NCI-H69 (cell line): Measurements from ENCODE around the gene ALKBH6.

Source experiments
- DNase-seq: peaks from one replicate; lab custom pipeline; 2025; lab: John Stamatoyannopoulos, UW

ALKBH6 gene

DNA sequence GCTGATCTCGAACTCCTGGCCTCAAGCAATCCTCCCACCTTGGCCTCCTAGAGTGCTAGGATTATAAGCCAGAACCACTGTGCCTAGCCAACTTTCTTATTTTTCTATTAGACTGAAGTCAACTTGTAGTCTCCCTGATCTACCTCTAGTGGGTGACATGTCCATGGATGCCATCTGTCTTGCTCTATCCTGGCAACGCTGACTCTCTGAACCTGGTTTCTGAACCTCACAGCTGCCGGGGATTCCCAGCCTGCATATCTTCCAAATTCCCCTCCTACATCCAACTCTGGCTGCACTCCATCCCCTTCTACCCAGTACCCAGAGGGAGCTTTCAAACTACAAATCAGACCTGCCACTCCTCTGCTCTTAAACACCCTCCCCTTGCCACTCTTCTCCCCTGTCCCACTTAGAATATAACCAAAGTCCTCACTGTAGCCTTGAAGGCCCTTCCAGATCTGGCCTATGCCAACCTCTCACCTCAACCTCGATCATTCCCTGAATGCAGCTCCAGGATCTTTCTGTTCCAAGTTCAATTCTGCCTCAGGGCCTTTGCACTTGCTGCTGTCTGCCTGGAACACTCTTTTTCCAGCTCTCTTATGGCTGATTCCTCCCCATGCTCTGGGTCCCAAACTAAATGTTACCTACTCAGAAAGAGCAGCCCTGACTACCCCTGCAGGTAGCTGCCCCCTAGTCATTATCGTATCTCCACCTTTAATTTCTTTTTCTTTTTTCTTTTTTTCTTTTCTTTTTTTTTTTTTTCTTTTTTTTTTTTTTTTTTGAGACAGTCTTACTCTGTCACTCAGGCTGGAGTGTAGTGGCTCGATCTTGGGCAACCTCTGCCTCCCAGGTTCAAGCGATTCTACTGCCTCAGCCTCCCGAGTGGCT is 16.5 kb upstream of the ALKBH6 start:
- peak; percentile 12 for DNase-seq

- no peak for DNase-seq
Observed at GRCh38 chr19:36028313-36029041, 14.5 kb upstream of the ALKBH6 start.

GRCh38 chr19:36027696-36028095 is 13.7 kb upstream of the ALKBH6 start:
- DNase-seq: no peak

DNA sequence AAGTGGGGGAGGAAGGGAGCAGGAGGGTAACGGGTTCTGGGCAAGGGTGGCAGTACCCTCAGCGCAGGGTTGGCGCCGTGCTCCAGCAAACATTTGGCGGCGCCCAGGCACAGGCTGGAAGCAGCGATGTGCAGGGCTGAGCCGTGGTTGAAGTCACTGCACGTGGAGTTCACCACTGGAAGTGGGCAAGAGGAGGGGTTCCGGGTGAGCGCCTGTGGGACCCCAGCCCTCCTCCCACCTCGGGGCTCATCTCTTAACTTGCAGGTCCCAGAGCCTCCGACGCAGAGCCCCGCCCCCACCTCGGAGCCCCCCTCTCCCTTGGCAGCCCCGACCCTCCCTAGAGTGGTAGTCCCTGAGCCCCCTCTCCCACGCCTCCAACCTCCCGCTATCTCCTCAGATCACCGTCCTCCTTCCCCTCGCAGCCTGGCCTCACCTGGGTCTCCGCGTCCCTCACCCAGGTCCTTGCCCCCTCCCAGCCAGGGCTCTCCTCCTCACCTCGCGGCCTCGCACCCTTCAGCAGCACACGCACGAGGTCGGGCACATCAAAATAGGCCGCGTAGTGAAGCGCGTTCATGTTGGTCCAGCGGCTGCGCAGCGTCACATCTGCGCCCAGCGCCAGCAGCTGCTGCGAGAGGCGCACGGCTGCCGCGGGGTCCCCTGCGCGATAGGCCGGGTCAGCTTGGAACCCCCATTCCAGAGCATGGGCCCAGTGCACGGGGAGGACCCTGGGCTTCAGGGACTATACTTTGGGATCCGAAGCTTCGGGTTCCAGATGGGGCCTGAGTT is 12.3 kb upstream of the ALKBH6 start:
- DNase-seq: no peak

DNA sequence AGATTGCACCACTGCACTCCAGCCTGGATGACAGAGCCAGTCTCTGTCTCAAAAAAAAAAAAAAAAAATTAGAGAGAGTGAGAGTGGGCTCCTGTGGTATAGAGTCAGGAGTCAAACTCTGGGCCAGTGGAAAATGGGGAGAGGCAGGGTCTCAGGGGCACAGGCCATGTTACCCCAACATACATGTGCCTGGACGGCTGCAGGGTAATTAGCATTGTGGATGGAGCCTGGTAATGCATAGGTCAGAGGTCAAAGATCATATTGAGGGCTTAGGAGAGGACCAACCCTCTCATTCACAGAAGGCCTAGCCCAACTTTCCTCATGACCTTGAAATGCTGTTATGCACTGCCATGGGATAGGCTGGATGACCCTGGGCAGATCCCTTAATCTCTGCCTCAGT is 11.5 kb upstream of the ALKBH6 start:
- no peak for DNase-seq

DNA sequence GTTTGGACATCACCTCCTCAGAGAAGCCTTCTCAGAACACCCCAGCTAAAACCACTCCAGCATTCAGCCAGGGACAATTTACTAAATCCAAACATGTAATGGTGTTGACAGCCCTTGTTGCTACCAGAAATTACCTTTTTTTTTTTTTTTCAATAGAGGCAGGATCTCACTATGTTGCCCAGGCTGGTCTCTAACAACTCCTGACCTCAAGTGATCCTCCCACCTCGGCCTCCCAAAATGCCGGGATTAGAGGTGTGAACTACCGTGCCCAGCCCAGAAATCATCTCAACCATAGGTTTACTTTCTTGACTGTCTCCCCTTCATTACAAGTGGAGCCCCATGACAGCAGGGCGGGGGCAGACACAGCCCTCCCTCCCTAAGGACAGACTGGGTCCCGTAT is 9.4 kb upstream of the ALKBH6 start:
- DNase-seq: no peak

GRCh38 chr19:36019061-36019670 is 5.2 kb upstream of the ALKBH6 start:
- no peak for DNase-seq

DNA sequence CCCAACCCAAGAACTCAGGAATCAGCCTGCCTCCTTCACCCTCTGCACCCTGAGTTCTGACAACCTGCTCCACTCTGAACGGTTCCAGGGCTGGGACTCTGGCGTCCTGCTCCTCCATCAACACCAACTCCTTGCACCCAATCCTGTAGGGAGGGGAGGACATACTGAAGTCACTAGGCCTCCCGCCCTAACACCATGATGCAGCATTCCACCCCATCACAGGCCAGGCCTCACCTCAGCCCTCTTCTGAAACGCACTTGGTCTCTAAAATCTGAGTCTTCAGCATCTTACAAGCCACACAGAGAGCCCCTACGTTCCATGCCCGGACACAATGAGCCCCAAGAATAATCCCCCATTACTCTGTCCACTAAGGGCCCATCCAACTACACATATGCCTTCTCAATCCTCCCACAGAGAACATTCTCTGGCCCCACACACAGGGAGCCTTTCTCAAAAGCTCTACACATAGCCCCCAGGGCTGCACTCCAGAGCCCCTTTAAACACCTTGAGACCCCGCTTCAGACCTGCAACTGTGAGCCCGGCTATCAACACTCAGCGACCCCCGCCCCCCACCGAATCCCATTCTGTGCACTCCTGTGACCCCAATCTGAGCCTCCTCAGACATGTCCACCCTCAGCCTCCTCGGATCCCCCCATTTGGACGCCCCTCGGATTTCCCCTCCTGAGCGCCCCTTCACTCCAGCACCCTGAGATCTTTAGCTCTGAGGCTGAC is 567 bp downstream of the ALKBH6 start:
- DNase-seq: no peak

DNA sequence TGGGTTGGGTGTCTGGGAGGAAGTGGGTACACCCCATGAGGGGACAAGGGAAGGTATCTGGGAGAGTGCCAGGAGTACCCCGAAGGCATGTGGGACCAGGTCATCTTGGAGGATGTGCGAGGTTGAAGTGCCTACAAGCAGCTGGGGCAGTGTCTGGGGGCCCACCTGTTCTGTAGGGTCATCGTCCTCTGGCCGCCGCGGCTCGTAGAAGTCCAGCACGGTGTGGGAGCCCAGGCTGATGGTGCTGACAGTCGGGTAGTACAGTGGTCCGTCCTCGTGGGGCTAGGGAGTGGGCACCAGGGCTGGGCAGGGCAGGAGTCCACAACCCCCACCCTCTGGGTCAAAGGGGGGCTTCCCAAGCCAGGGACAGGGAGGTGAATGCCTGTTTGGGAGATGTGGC is 3.6 kb downstream of the ALKBH6 start:
- no peak for DNase-seq

GRCh38 chr19:36009633-36010379 is 4.2 kb downstream of the ALKBH6 start:
- DNase-seq: no peak

GRCh38 chr19:36009220-36009619 is 4.8 kb downstream of the ALKBH6 start:
- DNase-seq: peak; percentile 83

DNA sequence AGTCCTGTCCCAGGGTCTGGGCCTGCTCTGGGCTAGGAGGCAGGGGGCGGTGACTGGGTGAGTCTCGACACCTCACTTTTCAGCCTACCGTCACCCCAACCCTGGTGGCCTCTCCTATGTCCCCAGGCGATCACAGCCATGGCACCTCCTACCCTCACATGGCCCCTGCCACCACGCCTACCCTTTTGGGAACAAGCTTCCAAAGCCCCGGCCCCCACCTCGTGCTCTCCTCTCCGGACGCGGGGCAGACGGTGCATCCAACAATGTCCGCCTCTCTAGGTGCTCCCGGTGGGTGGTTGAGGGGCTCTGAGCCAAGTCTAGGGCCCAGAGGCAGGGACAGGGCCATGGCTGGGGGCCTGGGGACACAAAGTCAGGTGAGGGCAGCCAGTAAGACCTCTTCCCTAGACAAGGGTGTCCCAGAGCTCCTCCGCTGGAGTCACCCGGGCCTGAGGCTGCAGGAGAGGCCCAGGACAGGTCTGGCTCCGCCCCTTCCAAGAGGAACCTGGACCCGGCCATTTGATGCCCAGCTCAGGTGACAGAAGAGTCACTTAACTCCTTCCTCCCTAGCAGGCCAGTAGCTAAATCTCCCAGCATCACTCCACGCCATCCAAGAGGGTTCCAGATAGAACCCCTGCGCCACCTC is 5.6 kb downstream of the ALKBH6 start, which contains the start of gene SYNE4:
TSS of gene SYNE4 (minus strand) at position 478 of the 643 bp plus-strand sequence. CDS start at position 346, 132 bp downstream.
- no peak for DNase-seq

DNA sequence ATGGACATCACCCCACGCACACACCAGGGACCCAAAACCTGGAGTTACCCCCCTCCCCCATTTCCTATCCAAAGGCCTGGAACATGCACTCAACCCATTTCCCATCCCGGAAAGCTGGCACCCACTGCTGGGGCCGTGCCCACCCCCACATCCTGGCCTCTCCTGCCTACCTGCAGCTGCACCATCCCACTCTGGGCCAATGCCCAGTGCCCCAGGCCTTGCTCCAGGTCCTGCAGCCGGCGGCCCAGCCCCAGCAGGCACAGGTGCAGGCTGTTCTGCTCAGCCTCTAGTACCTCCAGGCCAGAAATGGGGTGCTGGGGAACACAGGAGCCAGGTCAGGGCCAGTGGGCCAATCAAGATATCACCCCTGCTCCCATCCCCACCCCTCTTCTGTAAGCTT is 7.1 kb downstream of the ALKBH6 start:
- no peak for DNase-seq

DNA sequence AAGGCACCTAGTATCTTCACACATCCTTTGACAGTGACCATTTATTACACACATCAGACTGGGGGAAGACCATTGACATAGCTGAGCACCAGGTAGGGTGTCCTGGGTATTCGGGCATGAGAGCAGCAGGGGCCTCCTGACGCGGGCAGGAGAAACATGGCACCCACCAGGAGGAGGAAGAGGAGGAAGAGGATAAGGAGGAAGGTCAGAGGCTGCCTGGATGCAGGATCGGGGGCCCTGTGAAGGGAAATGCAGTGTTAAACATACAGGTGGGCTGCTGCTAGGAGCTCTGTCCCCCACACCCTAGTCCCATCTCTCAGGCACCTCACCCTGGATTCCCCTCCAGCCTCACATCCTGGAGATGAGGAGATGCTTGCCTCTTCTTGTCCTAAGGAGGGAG is 10.7 kb downstream of the ALKBH6 start:
- no peak for DNase-seq

DNA sequence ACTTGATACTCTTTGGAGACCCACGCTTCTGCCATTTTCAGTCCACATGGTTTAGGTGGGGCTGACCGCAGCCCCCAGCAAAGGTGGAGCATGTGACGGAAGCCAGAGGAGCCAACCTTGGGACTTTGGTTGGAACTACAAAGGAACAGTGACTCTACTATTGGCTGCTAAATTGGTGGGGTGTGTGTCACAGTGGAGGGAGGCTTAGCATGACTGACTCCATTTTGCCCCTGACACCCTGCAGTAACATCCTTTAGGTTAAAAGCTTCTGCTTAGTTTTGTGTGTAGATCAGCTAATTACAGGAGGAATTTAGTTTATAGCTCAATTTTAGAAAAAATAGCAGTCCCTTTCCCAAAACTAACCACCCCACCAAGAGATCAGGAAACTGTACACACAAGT is 12.4 kb downstream of the ALKBH6 start:
- DNase-seq: no peak

- no peak for DNase-seq
Observed at GRCh38 chr19:35996777-35997176, 17.2 kb downstream of the ALKBH6 start.

DNA sequence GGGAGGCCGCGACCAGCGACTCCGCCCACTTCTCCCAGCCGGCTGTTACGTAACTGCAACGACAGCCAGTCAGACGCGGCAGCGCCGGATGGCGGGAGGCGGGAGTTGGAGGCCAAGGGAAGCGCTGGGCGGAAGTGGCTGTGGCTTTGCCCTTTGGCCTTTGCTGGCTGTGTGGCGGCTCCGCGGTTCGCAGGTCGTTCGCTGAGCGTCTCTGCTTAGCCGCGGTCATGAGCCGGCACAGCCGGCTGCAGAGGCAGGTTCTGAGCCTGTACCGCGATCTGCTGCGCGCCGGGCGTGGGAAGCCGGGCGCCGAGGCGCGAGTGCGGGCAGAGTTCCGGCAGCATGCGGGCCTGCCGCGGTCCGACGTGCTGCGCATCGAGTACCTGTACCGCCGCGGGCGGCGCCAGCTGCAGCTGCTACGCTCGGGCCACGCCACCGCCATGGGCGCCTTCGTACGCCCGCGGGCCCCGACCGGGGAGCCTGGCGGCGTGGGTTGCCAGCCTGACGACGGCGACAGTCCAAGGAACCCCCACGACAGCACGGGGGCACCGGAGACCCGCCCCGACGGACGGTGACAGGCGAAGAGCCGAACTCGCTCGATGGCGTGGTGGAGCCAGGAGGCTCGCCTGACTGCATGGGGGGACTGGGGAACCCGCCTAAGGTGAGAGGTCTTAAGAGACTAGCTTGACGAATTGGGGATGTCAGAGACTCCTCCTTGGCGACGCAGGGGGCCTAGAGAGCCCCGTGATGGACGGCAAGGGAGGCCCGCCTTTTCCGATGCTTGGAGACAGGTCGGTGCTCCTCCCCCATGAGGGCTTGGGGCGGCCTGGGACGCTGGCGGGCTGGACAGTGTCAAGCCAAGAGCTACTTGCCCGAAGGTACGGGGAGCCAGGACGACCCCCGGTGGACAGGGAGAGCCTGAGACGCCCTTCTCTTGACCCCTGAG is 18.7 kb downstream of the ALKBH6 start, which contains the start of gene SDHAF1:
TSS of gene SDHAF1 (plus strand) at position 141 of the 946 bp plus-strand sequence. CDS start at position 228, 87 bp downstream.
- peak; percentile 98 for DNase-seq

DNA sequence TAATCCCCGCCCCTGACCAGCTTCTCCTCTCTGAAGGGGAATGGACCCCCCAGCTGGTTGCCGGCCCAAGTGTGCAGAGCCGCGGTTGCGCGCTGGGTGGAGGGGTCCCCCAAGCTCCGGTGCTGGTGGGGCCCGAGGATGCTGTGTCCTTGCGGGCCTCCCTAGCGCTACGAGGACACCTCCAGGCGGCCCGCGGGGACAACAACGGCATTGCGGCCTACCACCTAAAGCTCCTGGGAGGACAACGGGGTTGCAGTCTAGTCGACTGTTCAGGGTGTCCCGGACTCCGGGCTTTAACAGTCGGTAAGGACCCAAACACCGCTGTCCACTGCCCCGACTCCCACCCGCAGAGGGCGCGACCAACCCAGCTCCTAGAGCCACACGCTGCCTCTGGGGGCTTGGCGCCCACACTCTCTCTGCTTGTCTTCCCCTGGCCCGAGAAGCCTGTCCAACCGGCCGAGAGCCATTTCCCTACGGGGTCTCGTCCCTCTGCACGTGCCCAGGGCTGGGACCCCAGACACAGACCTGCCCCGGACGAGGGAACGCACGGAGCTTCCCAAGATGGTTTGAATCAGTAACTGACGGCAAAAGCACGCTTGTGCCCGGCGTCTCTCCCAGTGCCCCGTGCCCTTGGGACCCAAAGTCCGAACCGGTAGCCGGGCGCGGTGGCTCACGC is 20.0 kb downstream of the ALKBH6 start:
- peak; percentile 16 for DNase-seq
